ENCODE measurements around the gene PRSS8.

- TF ChIP-seq POLR2A (IDR thresholded peaks at IDR 0.05) (no peak), POLR2AphosphoS5 (IDR thresholded peaks at IDR 0.05; ENCODE audit: insufficient read depth in 1 of 2, low read depth in 1 of 2) (no peak)
- TF ChIP-seq, protein P1, sequence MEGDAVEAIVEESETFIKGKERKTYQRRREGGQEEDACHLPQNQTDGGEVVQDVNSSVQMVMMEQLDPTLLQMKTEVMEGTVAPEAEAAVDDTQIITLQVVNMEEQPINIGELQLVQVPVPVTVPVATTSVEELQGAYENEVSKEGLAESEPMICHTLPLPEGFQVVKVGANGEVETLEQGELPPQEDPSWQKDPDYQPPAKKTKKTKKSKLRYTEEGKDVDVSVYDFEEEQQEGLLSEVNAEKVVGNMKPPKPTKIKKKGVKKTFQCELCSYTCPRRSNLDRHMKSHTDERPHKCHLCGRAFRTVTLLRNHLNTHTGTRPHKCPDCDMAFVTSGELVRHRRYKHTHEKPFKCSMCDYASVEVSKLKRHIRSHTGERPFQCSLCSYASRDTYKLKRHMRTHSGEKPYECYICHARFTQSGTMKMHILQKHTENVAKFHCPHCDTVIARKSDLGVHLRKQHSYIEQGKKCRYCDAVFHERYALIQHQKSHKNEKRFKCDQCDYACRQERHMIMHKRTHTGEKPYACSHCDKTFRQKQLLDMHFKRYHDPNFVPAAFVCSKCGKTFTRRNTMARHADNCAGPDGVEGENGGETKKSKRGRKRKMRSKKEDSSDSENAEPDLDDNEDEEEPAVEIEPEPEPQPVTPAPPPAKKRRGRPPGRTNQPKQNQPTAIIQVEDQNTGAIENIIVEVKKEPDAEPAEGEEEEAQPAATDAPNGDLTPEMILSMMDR (IDR thresholded peaks at IDR 0.05) = no peak
Observed at GRCh38 chr16:31131841-31132271, 3.7 kb downstream of the PRSS8 start.

Data from vagina (tissue), 2 donors.